ENCODE data around the gene ADSS1. TPM values are rescaled to one million over a fixed set of nuclear protein-coding genes. Genes with fewer than 3 reads are reported as not detected.

Gene ADSS1
- total RNA-seq, 2 donors from 2014 or later: 18.3 to 44.4 TPM

DNA sequence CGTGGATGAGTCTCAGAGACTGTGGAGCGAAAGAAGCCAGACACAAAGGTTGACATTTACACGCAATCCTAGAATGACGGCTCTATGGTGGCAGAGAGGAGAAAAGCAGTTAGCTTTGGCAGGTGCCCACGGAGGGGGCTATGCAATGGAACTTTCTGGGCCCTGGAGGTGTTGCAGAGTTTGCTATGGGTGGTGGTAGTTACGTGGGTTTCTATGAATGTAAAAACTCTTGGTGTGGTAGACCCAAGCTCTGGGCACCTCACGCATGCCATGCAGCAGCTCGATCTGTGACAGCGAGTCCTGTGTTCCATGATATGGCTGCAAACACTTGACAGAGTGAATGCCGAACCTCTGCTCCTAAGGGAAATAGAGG lies 39.6 kb upstream of the ADSS1 start:
- 94% methylated on average over 10 of the region's 10 CpGs for WGBS
- H3K36me3 ChIP-seq: no peaks in the 10 kb centered on the region
- H3K27me3 ChIP-seq (replicated peaks; ENCODE audit: insufficient read depth): no peaks in the 10 kb centered on the region
- H3K4me3 ChIP-seq: no peak overlapping the region
- intact Hi-C loops (cut with DNase I): no loop called here
- TF ChIP-seq, protein P1, sequence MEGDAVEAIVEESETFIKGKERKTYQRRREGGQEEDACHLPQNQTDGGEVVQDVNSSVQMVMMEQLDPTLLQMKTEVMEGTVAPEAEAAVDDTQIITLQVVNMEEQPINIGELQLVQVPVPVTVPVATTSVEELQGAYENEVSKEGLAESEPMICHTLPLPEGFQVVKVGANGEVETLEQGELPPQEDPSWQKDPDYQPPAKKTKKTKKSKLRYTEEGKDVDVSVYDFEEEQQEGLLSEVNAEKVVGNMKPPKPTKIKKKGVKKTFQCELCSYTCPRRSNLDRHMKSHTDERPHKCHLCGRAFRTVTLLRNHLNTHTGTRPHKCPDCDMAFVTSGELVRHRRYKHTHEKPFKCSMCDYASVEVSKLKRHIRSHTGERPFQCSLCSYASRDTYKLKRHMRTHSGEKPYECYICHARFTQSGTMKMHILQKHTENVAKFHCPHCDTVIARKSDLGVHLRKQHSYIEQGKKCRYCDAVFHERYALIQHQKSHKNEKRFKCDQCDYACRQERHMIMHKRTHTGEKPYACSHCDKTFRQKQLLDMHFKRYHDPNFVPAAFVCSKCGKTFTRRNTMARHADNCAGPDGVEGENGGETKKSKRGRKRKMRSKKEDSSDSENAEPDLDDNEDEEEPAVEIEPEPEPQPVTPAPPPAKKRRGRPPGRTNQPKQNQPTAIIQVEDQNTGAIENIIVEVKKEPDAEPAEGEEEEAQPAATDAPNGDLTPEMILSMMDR (IDR thresholded peaks at IDR 0.05): no peak
- TF ChIP-seq POLR2A (IDR thresholded peaks at IDR 0.05) (no peak), POLR2AphosphoS5 (IDR thresholded peaks at IDR 0.05) (no peak)
- no peaks in the 10 kb centered on the region for H3K9me3 ChIP-seq
- no peak overlapping the region for H3K27ac ChIP-seq
- peaks cover 27% of the 10 kb centered on the region for H3K4me1 ChIP-seq (replicated peaks)
- DNase-seq (ENCODE audit: low spot score): no peak

GRCh38 chr14:104685216-104685997 lies 38.6 kb upstream of the ADSS1 start:
- TF ChIP-seq POLR2A (IDR thresholded peaks at IDR 0.05) (no peak), POLR2AphosphoS5 (IDR thresholded peaks at IDR 0.05) (no peak)
- TF ChIP-seq, protein P1 (IDR thresholded peaks at IDR 0.05): no peak
- no peak overlapping the region for H3K4me3 ChIP-seq
- H3K4me1 ChIP-seq (replicated peaks): peaks cover 28% of the 10 kb centered on the region
- H3K27ac ChIP-seq: no peak overlapping the region
- DNase-seq (ENCODE audit: low spot score): no peak
- intact Hi-C loops (cut with DNase I): no loop called here
- no peaks in the 10 kb centered on the region for H3K9me3 ChIP-seq
- H3K27me3 ChIP-seq (replicated peaks; ENCODE audit: insufficient read depth): no peaks in the 10 kb centered on the region
- no peaks in the 10 kb centered on the region for H3K36me3 ChIP-seq
- 88% methylated on average over 4 of the region's 4 CpGs for WGBS

GRCh38 chr14:104685998-104686610 lies 37.9 kb upstream of the ADSS1 start:
- no peaks in the 10 kb centered on the region for H3K9me3 ChIP-seq
- no peak overlapping the region for H3K4me3 ChIP-seq
- H3K4me1 ChIP-seq (replicated peaks): peaks cover 33% of the 10 kb centered on the region
- TF ChIP-seq, protein P1 (IDR thresholded peaks at IDR 0.05): no peak
- TF ChIP-seq POLR2A (IDR thresholded peaks at IDR 0.05) (no peak), POLR2AphosphoS5 (IDR thresholded peaks at IDR 0.05) (no peak)
- H3K27ac ChIP-seq: no peak overlapping the region
- no peak for DNase-seq (ENCODE audit: low spot score)
- H3K36me3 ChIP-seq: no peaks in the 10 kb centered on the region
- no peaks in the 10 kb centered on the region for H3K27me3 ChIP-seq (replicated peaks; ENCODE audit: insufficient read depth)
- intact Hi-C loops (cut with DNase I): no loop called here
- WGBS: 95% methylated on average over 2 of the region's 2 CpGs

DNA sequence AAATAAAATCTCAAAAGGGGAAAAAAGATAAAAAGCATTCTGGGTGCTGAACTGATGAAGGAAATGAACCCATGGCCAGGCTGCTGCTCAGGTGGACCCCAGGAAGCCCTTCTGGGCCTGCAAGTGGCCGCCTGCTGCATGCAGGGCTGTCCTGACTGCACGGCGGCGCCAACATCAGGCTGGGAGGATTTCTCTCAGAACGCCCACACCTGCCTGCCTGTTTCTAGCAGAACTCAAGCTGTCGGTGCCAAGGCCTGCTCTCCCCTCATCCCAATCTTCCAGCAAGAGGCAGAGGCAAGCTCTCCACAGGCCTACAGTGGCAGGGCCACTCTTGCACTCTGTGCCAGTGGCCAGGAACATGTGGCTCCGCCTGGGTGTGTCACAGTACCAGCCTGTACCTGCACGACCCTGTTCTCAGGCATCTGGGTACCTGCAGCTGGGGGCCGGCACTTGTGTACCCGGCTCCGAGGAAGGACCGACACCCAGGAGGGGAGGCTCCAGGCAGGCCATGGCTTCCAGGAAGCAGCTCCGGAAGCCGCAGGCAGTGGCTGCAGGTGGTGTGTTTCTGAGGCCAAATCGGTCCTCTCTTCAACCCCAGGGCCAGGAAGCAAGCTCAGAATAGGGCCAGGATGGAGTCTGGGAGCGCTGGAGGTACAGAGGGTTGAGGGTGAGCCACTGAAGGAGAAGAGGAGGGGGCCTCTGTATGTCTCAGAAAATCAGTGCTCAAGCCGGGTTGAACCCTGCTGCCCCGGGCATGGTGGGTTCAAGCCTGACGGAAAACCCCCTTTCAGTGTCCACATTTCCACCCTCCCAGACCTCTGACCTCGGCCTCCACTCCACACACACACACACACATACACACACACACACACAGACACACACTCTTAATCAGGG lies 37.2 kb upstream of the ADSS1 start:
- 67% methylated on average over 20 of the region's 20 CpGs for WGBS
- no peaks in the 10 kb centered on the region for H3K27me3 ChIP-seq (replicated peaks; ENCODE audit: insufficient read depth)
- H3K9me3 ChIP-seq: no peaks in the 10 kb centered on the region
- peaks cover 26% of the 10 kb centered on the region for H3K4me1 ChIP-seq (replicated peaks)
- intact Hi-C loops (cut with DNase I): no loop called here
- H3K36me3 ChIP-seq: no peaks in the 10 kb centered on the region
- peak overlapping the region in 1 of 2 donors; percentile 82 for H3K27ac ChIP-seq
- no peak for TF ChIP-seq POLR2AphosphoS5 (IDR thresholded peaks at IDR 0.05)
- DNase-seq (ENCODE audit: low spot score): no peak
- no peak overlapping the region for H3K4me3 ChIP-seq
